SIG-M5 treated with dmso at 0.1 percent for 504 hours (cell line): ENCODE data around the gene NQO2.

Experiments used
- DNase-seq: peaks from one replicate; lab custom pipeline; 2025; ENCODE audit not compliant: unreplicated experiment; lab: John Stamatoyannopoulos, UW

The NQO2 gene

DNA sequence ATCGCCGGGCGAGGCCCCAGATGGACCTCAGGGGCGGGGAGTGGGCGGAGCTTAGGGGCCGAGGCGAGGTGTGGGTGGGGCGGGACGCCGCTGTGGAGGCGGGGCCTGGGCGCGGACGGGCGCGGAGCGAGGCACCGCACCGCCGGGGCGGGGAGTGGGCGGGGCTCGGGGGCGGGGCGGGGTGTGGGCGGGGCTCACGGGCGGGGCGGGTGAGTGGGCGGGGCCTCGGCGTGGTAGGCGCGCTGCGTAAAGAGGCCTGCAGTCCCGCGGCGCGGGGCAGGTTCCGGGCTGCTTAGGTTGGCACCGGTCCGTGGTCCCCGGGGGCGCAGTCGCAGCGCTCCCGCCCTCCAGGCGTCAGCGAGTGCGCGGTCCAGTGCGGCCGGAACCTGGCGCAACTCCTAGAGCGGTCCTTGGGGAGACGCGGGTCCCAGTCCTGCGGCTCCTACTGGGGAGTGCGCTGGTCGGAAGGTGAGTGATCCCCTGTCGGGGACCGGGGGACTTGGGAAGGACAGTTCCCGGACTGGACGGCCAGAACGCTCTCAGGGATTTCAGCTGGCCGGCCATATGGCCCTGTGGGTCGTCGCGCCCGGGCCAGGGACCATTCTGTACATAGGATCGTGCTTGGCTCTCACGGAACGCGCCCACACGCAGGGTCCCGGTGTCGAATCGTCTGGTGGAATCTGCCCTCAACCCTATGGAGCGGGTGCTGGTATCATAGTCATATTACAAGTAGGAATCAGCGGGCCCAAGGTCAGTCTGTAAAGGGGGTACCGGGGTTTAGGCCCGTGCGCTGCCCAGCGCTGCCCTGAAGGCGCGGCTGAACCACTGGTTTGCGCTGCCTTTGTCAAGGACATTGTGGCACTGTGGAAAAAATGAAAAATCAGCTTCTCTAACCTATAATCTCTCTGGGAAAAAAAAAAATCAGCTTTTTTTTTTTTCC, at the start of gene NQO2:
TSS of gene NQO2 (plus strand) at position 277 of the 940 bp plus-strand sequence. CDS start 6,659 bp downstream, outside the sequence.
- peak; percentile 62 for DNase-seq

GRCh38 chr6:2950713-2951112, 49.0 kb upstream of the NQO2 start:
- DNase-seq: no peak

DNA sequence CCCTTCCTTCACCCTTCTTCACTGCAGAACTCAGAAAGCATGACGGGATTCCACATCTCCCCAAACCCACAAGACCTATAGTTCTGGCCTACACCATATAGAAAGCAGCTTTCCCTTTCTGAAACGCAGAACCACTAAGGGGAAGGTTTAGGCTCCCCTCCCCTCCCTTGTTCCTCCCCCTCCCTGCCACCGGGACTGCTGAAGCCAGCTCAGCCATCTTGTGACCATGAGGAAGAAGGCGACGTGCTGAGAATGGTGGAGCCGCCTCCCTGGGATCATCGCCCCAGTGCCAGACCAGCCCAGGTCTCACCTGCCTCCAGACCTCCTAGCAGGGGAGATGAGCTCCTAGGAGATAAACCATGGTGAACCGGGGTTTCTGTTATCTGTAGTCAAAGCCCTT, 48.0 kb upstream of the NQO2 start:
- DNase-seq: no peak

GRCh38 chr6:2952557-2953095, 47.1 kb upstream of the NQO2 start:
- DNase-seq: peak; percentile 58

GRCh38 chr6:2953098-2953497, 46.6 kb upstream of the NQO2 start:
- no peak for DNase-seq

GRCh38 chr6:2956930-2957685, 42.6 kb upstream of the NQO2 start:
- DNase-seq: no peak

DNA sequence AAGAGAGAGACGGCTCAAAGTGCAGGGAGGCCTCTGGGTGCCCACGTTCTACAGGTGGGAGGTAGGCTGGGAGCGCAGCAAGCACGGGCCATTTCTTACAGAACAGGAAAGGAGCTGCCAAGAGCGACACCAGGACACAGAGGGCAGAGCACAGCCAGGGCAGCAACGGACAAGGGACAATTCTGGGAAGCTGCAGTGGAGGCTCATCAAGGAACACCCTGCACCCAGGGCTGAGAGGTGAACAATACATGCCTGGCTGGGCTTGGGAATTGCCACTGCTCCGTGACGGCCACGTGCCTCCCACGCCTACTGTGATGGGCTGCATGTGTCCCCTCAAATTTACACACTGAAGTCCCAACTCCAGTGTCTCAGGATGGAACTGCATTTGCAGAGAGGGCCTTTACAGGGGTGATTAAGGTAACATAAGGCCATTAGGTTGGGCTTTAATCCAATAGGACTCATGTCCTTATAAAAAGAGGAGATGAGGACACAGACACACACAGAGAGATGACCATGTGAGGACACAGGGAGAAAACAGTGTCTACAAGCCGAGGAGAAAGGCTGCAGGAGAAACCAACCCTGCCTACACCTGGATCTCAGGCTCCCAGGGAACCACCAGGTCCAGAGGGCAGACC, 41.9 kb upstream of the NQO2 start:
- no peak for DNase-seq

DNA sequence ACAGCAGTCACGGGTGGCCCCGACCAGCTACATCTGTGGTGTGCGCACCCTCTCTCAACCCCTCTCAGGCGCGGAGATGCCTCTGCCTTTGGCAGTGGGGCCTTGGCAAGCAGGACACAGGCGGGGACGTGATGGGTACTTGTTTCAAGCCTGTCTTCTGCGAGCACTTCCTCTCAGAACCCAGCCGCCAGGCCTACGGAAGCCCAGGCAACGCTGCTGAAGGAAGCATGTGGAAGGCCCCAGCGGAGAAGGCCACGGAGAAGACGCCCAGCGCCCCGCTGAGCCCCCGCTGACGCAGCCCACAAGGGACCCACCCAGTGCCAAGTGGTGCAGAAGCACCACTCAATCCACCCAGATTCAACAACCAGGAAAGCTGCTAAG, 41.4 kb upstream of the NQO2 start:
- no peak for DNase-seq

GRCh38 chr6:2958776-2959175, 40.9 kb upstream of the NQO2 start:
- no peak for DNase-seq

GRCh38 chr6:2959909-2960719, 39.6 kb upstream of the NQO2 start:
- DNase-seq: no peak

GRCh38 chr6:2960935-2961334, 38.8 kb upstream of the NQO2 start:
- no peak for DNase-seq

GRCh38 chr6:2961506-2961905, 38.2 kb upstream of the NQO2 start:
- no peak for DNase-seq

- peak; percentile 7 for DNase-seq
These were observed 37.7 kb upstream of the NQO2 start for GRCh38 chr6:2962004-2962403.

DNA sequence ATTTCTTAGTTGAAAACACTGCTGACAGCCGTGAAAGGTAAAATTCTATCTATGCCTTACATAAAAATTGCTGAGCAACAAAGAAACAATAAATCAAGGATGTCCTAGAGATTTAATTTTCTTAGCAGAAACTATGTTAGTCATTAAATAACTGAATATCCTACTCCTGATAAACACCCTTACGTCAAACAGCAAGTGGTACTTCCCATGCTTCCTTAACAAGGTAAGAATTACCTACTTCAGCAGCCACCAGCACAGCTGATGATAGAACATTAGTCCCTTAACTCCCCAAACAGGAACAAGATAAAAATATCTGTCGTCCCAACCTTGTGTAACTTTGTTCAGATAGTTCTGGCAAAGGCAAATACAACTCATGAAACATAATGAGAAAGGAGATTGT, 37.1 kb upstream of the NQO2 start:
- DNase-seq: no peak

DNA sequence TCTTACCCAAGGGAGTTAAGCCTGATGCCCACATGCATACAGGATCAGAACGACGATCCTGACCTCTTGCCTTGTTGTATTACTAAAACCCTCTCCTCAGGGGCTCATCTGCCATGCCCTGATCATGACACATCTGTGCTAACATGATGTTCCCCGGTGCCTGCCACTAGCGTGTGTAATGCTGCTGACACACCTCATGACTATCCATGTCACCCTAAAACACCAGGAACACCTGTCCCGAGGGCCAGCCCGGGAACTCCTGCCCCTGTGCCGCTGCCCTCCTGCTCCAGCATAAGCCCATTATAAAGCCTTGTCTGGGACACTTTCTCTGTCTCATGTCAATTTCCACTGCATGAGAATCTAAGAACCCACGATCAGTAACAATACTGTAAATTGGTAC, 35.9 kb upstream of the NQO2 start:
- DNase-seq: no peak

- no peak for DNase-seq
These were observed 34.7 kb upstream of the NQO2 start for GRCh38 chr6:2964793-2965505.

DNA sequence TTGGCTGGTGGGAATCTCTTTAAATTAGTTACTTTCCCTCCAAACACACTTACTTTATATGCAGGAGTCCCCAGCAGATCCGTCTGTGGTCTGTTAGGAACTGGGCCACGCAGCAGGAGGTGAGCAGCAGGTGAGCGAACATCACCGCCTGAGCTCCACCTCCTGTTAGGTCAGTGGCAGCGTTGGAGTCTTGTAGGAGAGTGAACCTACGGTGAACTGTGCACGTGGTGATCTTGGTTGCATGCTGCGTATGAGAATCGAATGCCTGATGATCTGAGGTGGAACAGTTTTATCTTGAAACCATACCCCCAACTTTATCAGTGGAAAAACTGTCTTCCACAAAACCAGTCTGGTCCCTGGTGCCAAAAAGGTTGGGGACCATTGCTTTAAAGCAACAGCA, 33.3 kb upstream of the NQO2 start:
- DNase-seq: no peak

- no peak for DNase-seq
These were observed 31.8 kb upstream of the NQO2 start for GRCh38 chr6:2967936-2968335.

GRCh38 chr6:2968600-2969135, 31.0 kb upstream of the NQO2 start:
- no peak for DNase-seq

GRCh38 chr6:2969549-2969948, 30.1 kb upstream of the NQO2 start:
- no peak for DNase-seq
